Measurements from ENCODE around the gene LMO2. TPM values are rescaled to one million over a fixed set of nuclear protein-coding genes. Genes with fewer than 3 reads are reported as not detected.

The LMO2 gene
- total RNA-seq, 8 experiments from 2014 or later: 1.0 to 81.7 (median 12.2) TPM

GRCh38 chr11:33894398-33894746, 2.5 kb upstream of the LMO2 start:
- ATAC-seq (replicated peaks in 6 of 8): no peak
- H3K27ac ChIP-seq: no peak overlapping the region
- WGBS, 10 experiments: 60 to 100% (median 86%) methylated on average over 1 to 4 of the region's 4 CpGs
- no peak overlapping the region for H3K4me3 ChIP-seq
- in situ Hi-C loops (cut with MboI; ENCODE audit: low pct_unique_long_range_greater_than_20kb in 2 of 9, low sequenced_read_pairs in 9 of 9, unreplicated experiment in 9 of 9): no loop called here
- H3K4me1 ChIP-seq (replicated peaks in 1 of 2): peaks cover 26 to 30% of the 10 kb centered on the region in 2 donors

- peaks cover 26 to 30% of the 10 kb centered on the region in 2 donors for H3K4me1 ChIP-seq (replicated peaks in 1 of 2)
- H3K4me3 ChIP-seq: no peak overlapping the region
- no peak for ATAC-seq (replicated peaks in 6 of 8)
- 77 to 100% (median 86%) methylated on average over 3 to 8 of the region's 14 CpGs; no CpG with 5 or more reads in 1 of the 10 experiments for WGBS, 10 experiments
- no peak overlapping the region for H3K27ac ChIP-seq
- in situ Hi-C loops (cut with MboI; ENCODE audit: low pct_unique_long_range_greater_than_20kb in 2 of 9, low sequenced_read_pairs in 9 of 9, unreplicated experiment in 9 of 9): no loop called here
Observed at GRCh38 chr11:33893711-33894397, 2.0 kb upstream of the LMO2 start.

GRCh38 chr11:33892906-33893594, 1.2 kb upstream of the LMO2 start:
- peak in 1 of 8 experiments; percentile 9 for ATAC-seq (replicated peaks in 6 of 8)
- Histone ChIP-seq H3K4me1 (replicated peaks in 1 of 2) (peaks cover 26 to 30% of the 10 kb centered on the region in 2 donors), H3K27ac (no peak overlapping the region), H3K4me3 (no peak overlapping the region)
- in situ Hi-C loops (cut with MboI; ENCODE audit: low pct_unique_long_range_greater_than_20kb in 2 of 9, low sequenced_read_pairs in 9 of 9, unreplicated experiment in 9 of 9): no loop called here
- WGBS, 10 experiments: 46 to 100% (median 82%) methylated on average over 1 to 9 of the region's 11 CpGs; no CpG with 5 or more reads in 5 of the 10 experiments

- Histone ChIP-seq H3K4me3 (no peak overlapping the region), H3K4me1 (replicated peaks in 1 of 2) (peaks cover 26 to 30% of the 10 kb centered on the region in 2 donors), H3K27ac (no peak overlapping the region)
- in situ Hi-C loops (cut with MboI; ENCODE audit: low pct_unique_long_range_greater_than_20kb in 2 of 9, low sequenced_read_pairs in 9 of 9, unreplicated experiment in 9 of 9): no loop called here
- no peak for ATAC-seq (replicated peaks in 6 of 8)
- WGBS, 10 experiments: 60 to 100% (median 95%) methylated on average over 1 to 3 of the region's 3 CpGs; no CpG with 5 or more reads in 2 of the 10 experiments
Observed at GRCh38 chr11:33889821-33890378, 2.0 kb downstream of the LMO2 start.

GRCh38 chr11:33889296-33889695, 2.6 kb downstream of the LMO2 start:
- no peak overlapping the region for H3K4me3 ChIP-seq
- peaks cover 26 to 30% of the 10 kb centered on the region in 2 donors for H3K4me1 ChIP-seq (replicated peaks in 1 of 2)
- H3K27ac ChIP-seq: no peak overlapping the region
- ATAC-seq (replicated peaks in 6 of 8): no peak
- WGBS, 10 experiments: 60 to 100% (median 91%) methylated on average over 1 to 5 of the region's 6 CpGs; no CpG with 5 or more reads in 1 of the 10 experiments
- in situ Hi-C loops (cut with MboI; ENCODE audit: low pct_unique_long_range_greater_than_20kb in 2 of 9, low sequenced_read_pairs in 9 of 9, unreplicated experiment in 9 of 9): no loop called here

GRCh38 chr11:33887886-33888285, 4.0 kb downstream of the LMO2 start:
- Histone ChIP-seq H3K4me3 (no peak overlapping the region), H3K4me1 (replicated peaks in 1 of 2) (peaks cover 20 to 24% of the 10 kb centered on the region in 2 donors), H3K27ac (no peak overlapping the region)
- in situ Hi-C loops (cut with MboI; ENCODE audit: low pct_unique_long_range_greater_than_20kb in 2 of 9, low sequenced_read_pairs in 9 of 9, unreplicated experiment in 9 of 9): no loop called here
- ATAC-seq (replicated peaks in 6 of 8): no peak
- 80 to 100% (median 85%) methylated on average over 1 to 5 of the region's 5 CpGs; no CpG with 5 or more reads in 4 of the 10 experiments for WGBS, 10 experiments

- 57 to 100% (median 80%) methylated on average over 1 to 3 of the region's 3 CpGs; no CpG with 5 or more reads in 3 of the 10 experiments for WGBS, 10 experiments
- H3K4me3 ChIP-seq: no peak overlapping the region
- in situ Hi-C loops (cut with MboI; ENCODE audit: low pct_unique_long_range_greater_than_20kb in 2 of 9, low sequenced_read_pairs in 9 of 9, unreplicated experiment in 9 of 9): no loop called here
- no peaks in the 10 kb centered on the region for H3K4me1 ChIP-seq (replicated peaks in 1 of 2)
- H3K27ac ChIP-seq: no peak overlapping the region
- peak in 2 of 8 experiments; percentile 26 to 37 for ATAC-seq (replicated peaks in 6 of 8)
Observed at GRCh38 chr11:33885338-33886005, 6.4 kb downstream of the LMO2 start.

GRCh38 chr11:33884601-33885000, 7.3 kb downstream of the LMO2 start:
- WGBS, 10 experiments: 50 to 93% (median 62%) methylated on average over 1 to 3 of the region's 3 CpGs; no CpG with 5 or more reads in 3 of the 10 experiments
- H3K4me3 ChIP-seq: no peak overlapping the region
- H3K27ac ChIP-seq: no peak overlapping the region
- no peak for ATAC-seq (replicated peaks in 6 of 8)
- in situ Hi-C loops (cut with MboI; ENCODE audit: low pct_unique_long_range_greater_than_20kb in 2 of 9, low sequenced_read_pairs in 9 of 9, unreplicated experiment in 9 of 9): no loop called here
- H3K4me1 ChIP-seq (replicated peaks in 1 of 2): no peaks in the 10 kb centered on the region

- H3K4me1 ChIP-seq (replicated peaks in 1 of 2): no peaks in the 10 kb centered on the region
- in situ Hi-C loops (cut with MboI; ENCODE audit: low pct_unique_long_range_greater_than_20kb in 2 of 9, low sequenced_read_pairs in 9 of 9, unreplicated experiment in 9 of 9): no loop called here
- H3K4me3 ChIP-seq: no peak overlapping the region
- 40 to 100% (median 78%) methylated on average over 1 to 4 of the region's 5 CpGs; no CpG with 5 or more reads in 4 of the 10 experiments for WGBS, 10 experiments
- ATAC-seq (replicated peaks in 6 of 8): no peak
- no peak overlapping the region for H3K27ac ChIP-seq
Observed at GRCh38 chr11:33884035-33884434, 7.8 kb downstream of the LMO2 start.

- no peak overlapping the region for H3K4me3 ChIP-seq
- H3K4me1 ChIP-seq (replicated peaks in 1 of 2): no peaks in the 10 kb centered on the region
- no peak overlapping the region for H3K27ac ChIP-seq
- whole genome bisulfite sequencing, 10 experiments: 53 to 83% (median 76%) methylated on average over 3 to 10 of the region's 11 CpGs; no CpG with 5 or more reads in 1 of the 10 experiments
- ATAC-seq (replicated peaks in 6 of 8): peak in 3 of 8 experiments; percentile 26 to 70 (median 38)
- in situ Hi-C loops (cut with MboI; ENCODE audit: low pct_unique_long_range_greater_than_20kb in 2 of 9, low sequenced_read_pairs in 9 of 9, unreplicated experiment in 9 of 9): no loop called here
Observed at GRCh38 chr11:33881651-33882503, 10.0 kb downstream of the LMO2 start.

GRCh38 chr11:33880979-33881378, 10.9 kb downstream of the LMO2 start:
- in situ Hi-C loops (cut with MboI; ENCODE audit: low pct_unique_long_range_greater_than_20kb in 2 of 9, low sequenced_read_pairs in 9 of 9, unreplicated experiment in 9 of 9): no loop called here
- Histone ChIP-seq H3K4me1 (replicated peaks in 1 of 2) (no peaks in the 10 kb centered on the region), H3K27ac (no peak overlapping the region), H3K4me3 (no peak overlapping the region)
- ATAC-seq (replicated peaks in 6 of 8): no peak
- 70 to 96% (median 88%) methylated on average over 2 to 7 of the region's 7 CpGs; no CpG with 5 or more reads in 5 of the 10 experiments for WGBS, 10 experiments

GRCh38 chr11:33879375-33879774, 12.5 kb downstream of the LMO2 start:
- Histone ChIP-seq H3K4me3 (no peak overlapping the region), H3K4me1 (replicated peaks in 1 of 2) (no peaks in the 10 kb centered on the region), H3K27ac (no peak overlapping the region)
- ATAC-seq (replicated peaks in 6 of 8): no peak
- in situ Hi-C loops (cut with MboI; ENCODE audit: low pct_unique_long_range_greater_than_20kb in 2 of 9, low sequenced_read_pairs in 9 of 9, unreplicated experiment in 9 of 9): no loop called here
- WGBS, 10 experiments: 59 to 100% (median 85%) methylated on average over 1 to 9 of the region's 9 CpGs; no CpG with 5 or more reads in 2 of the 10 experiments

All from motor neuron (in vitro differentiated cells).